Hepatocyte (in vitro differentiated cells): ENCODE measurements around the gene KRTAP5-2. TPM values are rescaled to one million over a fixed set of nuclear protein-coding genes. Genes with fewer than 3 reads are reported as not detected.

Experiments
- DNase-seq: peaks from one replicate; pipeline ENCODE4 v3.0.0-alpha.2; 2016; ENCODE audit warnings: low spot score
- H2AFZ ChIP-seq: fragments of 200-600 bp; sonication (generic); 2 replicates; pipeline ENCODE4 v1.6.0; 2016; ENCODE audit warnings: antibody characterized with exemption, mild to moderate bottlenecking
- H3K27ac ChIP-seq: fragments of 200-600 bp; sonication (generic); 2 replicates; pipeline ENCODE4 v1.5.1; 2016; ENCODE audit warnings: mild to moderate bottlenecking
- H3K27me3 ChIP-seq: fragments of 200-600 bp; sonication (generic); 2 replicates; pipeline ENCODE4 v1.6.1; 2016
- H3K36me3 ChIP-seq: fragments of 200-600 bp; sonication (generic); replicated peaks from 2 replicates; pipeline ENCODE4 v1.5.1; 2016; ENCODE audit warnings: low read depth; ENCODE audit not compliant: insufficient read depth
- H3K4me1 ChIP-seq: fragments of 200-600 bp; sonication (generic); 2 replicates; pipeline ENCODE4 v1.5.1; 2016; ENCODE audit warnings: mild to moderate bottlenecking, moderate library complexity; ENCODE audit not compliant: insufficient read depth
- H3K4me2 ChIP-seq: fragments of 200-600 bp; sonication (generic); 2 replicates; pipeline ENCODE4 v1.6.0; 2016
- H3K4me3 ChIP-seq: fragments of 200-600 bp; sonication (generic); 2 replicates; pipeline ENCODE4 v1.5.1; 2016; ENCODE audit warnings: mild to moderate bottlenecking
- H3K79me2 ChIP-seq: fragments of 200-600 bp; sonication (generic); 2 replicates; pipeline ENCODE4 v1.6.0; 2017; ENCODE audit warnings: mild to moderate bottlenecking
- H3K9me2 ChIP-seq: fragments of 200-600 bp; sonication (generic); replicated peaks from 2 replicates; pipeline ENCODE4 v1.6.0; 2017; ENCODE audit warnings: mild to moderate bottlenecking; ENCODE audit not compliant: insufficient read depth
- H3K9me3 ChIP-seq: fragments of 200-600 bp; sonication (generic); 2 replicates; pipeline ENCODE4 v1.5.1; 2016; ENCODE audit warnings: low read depth, mild to moderate bottlenecking
- H4K20me1 ChIP-seq: fragments of 200-600 bp; sonication (generic); 2 replicates; pipeline ENCODE4 v1.6.0; 2016; ENCODE audit warnings: mild to moderate bottlenecking; ENCODE audit not compliant: insufficient read depth, poor library complexity, severe bottlenecking
- CTCF ChIP-seq: fragments of 200-600 bp; sonication (generic); IDR thresholded peaks from 2 replicates; pipeline ENCODE4 v1.5.1; 2016; ENCODE audit warnings: antibody characterized with exemption, mild to moderate bottlenecking; ENCODE audit not compliant: poor library complexity
- EZH2 ChIP-seq: fragments of 200-600 bp; sonication (generic); IDR thresholded peaks from 2 replicates; pipeline ENCODE4 v1.6.1; 2016; ENCODE audit warnings: antibody characterized with exemption, mild to moderate bottlenecking, borderline replicate concordance
- EZH2phosphoT487 ChIP-seq: fragments of 200-600 bp; sonication (generic); IDR thresholded peaks from one replicate; pipeline ENCODE4 v1.6.1; 2018; ENCODE audit warnings: antibody characterized with exemption, mild to moderate bottlenecking, low read depth, moderate library complexity; ENCODE audit not compliant: unreplicated experiment, severe bottlenecking
- WGBS: methylation state at CpG from one replicate; pipeline ENCODE4 v1.1.6; 2016; ENCODE audit warnings: low lambda C conversion rate; ENCODE audit errors: missing lambda C conversion rate; 5-methylcytosine and 5-hydroxymethylcytosine counted together
- polyA plus RNA-seq: library from polyadenylated mRNA; unstranded; fragments of >200 nt; fragmentation: Nextera tagmentation; extraction: Ambion mirVana; gene quantifications from 2 replicates; pipeline ENCODE4 v1.2.1, GENCODE V29; 2016
- total RNA-seq: library from RNA; depleted of rRNA; stranded (reverse); fragments of >200 nt; gene quantifications from 2 replicates; pipeline ENCODE4 v1.2.3, GENCODE V29; 2014

The KRTAP5-2 gene
- total and polyA plus RNA-seq, 2 experiments from 2014 or later: not detected

DNA sequence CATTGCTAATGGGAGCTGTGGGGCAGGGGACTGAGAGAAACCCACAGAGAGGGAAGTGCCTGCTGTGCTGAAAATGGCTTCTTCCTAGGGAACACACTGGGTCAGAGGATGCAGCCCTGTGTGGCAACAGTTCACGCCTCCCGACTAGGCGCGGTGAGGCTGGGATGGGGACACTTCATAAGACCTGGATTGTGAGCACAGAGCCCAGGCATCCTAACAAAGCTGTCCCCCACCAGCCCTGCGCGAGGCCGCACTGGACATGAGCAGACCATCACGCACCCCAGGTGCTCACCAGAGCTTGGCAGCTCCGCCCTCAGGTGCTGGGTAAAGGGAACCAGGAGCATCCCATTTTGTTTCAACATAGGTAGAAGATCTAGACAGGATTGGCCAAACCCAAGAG, 25.6 kb upstream of the KRTAP5-2 start:
- 81% methylated on average over 9 of the region's 9 CpGs for WGBS
- no peak for DNase-seq

GRCh38 chr11:1622086-1622485, 24.0 kb upstream of the KRTAP5-2 start, which contains the start of gene KRTAP5-4:
Gene KRTAP5-4, minus strand, starts transcription at chr11:1622138. Its CDS starts 45 bp downstream, at chr11:1622093.
- TF ChIP-seq CTCF: no peak
- TF ChIP-seq EZH2phosphoT487: no peak
- TF ChIP-seq EZH2: no peak
- 79% methylated on average over 1 of the region's 1 CpG for WGBS
- Histone ChIP-seq H3K36me3 (no peaks in the 10 kb centered on the region), H4K20me1 (no peaks in the 10 kb centered on the region), H3K79me2 (no peaks in the 10 kb centered on the region), H3K4me1 (no peaks in the 10 kb centered on the region), H3K4me2 (no peak within 1 kb of the TSS), H3K4me3 (no peak within 1 kb of the TSS), H2AFZ (no peak within 1 kb of the TSS), H3K27ac (no peak within 1 kb of the TSS), H3K9me3 (no peaks in the 10 kb centered on the region), H3K9me2 (no peaks in the 10 kb centered on the region), H3K27me3 (peaks cover 3% of the 10 kb centered on the region)
- no peak for DNase-seq

More for the DNA sequence above, 25.6 kb upstream of the KRTAP5-2 start:
- Histone ChIP-seq H3K4me3 (no peak overlapping the region), H3K36me3 (no peaks in the 10 kb centered on the region), H3K79me2 (no peaks in the 10 kb centered on the region), H2AFZ (no peak overlapping the region), H4K20me1 (no peaks in the 10 kb centered on the region), H3K9me3 (no peaks in the 10 kb centered on the region), H3K4me2 (no peak overlapping the region), H3K27me3 (peaks cover 7% of the 10 kb centered on the region), H3K4me1 (no peaks in the 10 kb centered on the region), H3K9me2 (no peaks in the 10 kb centered on the region), H3K27ac (no peak overlapping the region)
- TF ChIP-seq EZH2phosphoT487: no peak
- TF ChIP-seq CTCF: no peak
- TF ChIP-seq EZH2: no peak

GRCh38 chr11:1619449-1619848, 21.4 kb upstream of the KRTAP5-2 start:
- Histone ChIP-seq H2AFZ (no peak overlapping the region), H3K4me1 (no peaks in the 10 kb centered on the region), H3K9me3 (no peaks in the 10 kb centered on the region), H3K27ac (no peak overlapping the region), H3K79me2 (no peaks in the 10 kb centered on the region), H3K27me3 (peaks cover 3% of the 10 kb centered on the region), H3K36me3 (no peaks in the 10 kb centered on the region), H3K4me2 (no peak overlapping the region), H3K9me2 (no peaks in the 10 kb centered on the region), H4K20me1 (no peaks in the 10 kb centered on the region), H3K4me3 (no peak overlapping the region)
- TF ChIP-seq EZH2 (no peak), EZH2phosphoT487 (no peak)
- WGBS: 60% methylated on average over 10 of the region's 10 CpGs
- no peak for DNase-seq

DNA sequence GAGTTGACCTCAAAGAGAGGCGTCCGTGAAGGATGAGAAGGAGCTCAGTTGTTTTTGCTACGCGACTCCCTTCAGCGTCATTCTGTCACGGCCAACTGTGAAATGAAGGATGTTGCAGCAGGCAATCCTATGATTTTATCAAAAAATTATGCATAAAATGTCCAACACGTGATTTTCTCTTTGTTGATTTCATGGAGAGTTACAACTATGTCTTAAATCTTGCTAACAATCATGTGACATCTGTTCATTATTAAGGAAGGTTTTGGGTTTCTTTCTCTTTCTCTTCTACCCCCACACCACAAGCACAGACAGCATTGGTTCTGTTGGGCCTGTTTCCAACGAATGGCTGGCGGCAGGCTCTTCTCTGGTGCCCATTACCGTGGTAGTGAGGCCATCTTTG, 20.1 kb upstream of the KRTAP5-2 start:
- H3K4me2 ChIP-seq: no peak overlapping the region
- no peaks in the 10 kb centered on the region for H3K9me3 ChIP-seq
- no peaks in the 10 kb centered on the region for H3K36me3 ChIP-seq
- H3K9me2 ChIP-seq: no peaks in the 10 kb centered on the region
- no peaks in the 10 kb centered on the region for H4K20me1 ChIP-seq
- H3K27ac ChIP-seq: no peak overlapping the region
- H3K79me2 ChIP-seq: no peaks in the 10 kb centered on the region
- 87% methylated on average over 10 of the region's 10 CpGs for WGBS
- no peak for TF ChIP-seq EZH2phosphoT487
- TF ChIP-seq CTCF: no peak
- TF ChIP-seq EZH2: no peak
- no peak for DNase-seq
- H3K27me3 ChIP-seq: peaks cover 3% of the 10 kb centered on the region
- H3K4me3 ChIP-seq: no peak overlapping the region
- H2AFZ ChIP-seq: no peak overlapping the region
- no peaks in the 10 kb centered on the region for H3K4me1 ChIP-seq
